ENCODE measurements around the gene CDK18.

Gene CDK18

DNA sequence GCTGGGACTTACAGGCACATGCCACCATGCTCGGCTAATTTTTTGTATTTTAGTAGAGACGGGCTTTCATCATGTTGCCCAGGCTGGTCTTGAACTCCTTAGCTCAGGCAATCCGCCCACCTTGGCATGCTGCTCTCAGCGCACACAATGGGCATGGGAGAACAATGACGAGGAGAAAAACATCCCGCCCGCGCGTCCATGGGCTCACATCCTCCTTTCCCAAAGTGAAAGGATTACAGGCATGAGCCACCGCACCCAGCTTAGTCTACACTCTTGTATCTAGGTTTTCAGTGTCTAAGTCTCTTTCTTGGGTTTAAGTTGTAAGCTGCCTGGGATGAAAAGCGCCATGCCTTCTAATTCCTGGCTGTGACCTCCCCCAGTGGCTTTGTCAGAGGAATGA, 37.9 kb downstream of the CDK18 start:
- no peak for DNase-seq

DNA sequence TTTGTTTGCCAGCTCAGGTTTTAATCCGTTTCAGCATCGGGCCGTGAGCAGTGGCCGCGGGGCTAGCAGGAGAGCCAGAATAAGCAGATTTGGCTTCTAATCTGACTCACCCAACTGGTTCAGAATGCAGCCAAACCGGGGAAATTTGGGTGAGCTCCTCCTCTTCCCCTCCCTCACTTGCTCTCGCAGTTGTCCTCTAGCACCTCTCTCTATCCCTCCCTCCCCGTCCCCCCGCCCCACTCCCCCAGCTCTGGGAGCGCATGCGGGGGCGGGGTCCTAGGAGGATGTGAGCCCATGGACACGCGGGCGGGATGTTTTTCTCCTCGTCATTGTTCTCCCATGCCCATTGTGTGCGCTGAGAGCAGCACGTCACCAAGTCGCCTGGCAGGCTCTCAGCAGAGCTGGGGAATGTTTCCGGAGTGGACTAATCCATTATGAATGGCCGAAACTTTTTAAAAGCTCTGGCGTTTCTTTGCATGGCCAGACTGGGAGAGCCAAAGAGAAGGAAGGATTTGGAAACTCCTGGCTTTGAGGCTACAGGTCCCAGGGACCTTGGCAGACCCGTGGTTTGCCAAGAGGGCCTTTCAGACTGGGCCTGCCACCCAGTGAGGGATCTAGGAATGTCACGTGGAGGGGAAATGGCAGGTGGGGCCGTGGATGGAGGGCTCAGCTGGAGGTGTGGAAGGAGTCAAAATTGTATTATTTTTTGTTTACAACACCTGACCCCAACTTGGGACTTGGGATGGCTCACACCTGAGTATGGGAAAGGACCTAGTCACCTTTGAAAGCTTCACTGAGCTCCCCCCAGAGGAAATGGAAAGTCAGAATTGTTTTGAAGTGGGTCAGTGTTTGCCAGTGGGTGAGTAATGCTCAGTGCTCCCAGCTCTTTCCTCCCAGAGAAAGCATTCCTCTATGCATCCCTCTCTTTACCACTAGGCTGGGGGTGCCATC, 39.2 kb downstream of the CDK18 start:
- DNase-seq = no peak

DNA sequence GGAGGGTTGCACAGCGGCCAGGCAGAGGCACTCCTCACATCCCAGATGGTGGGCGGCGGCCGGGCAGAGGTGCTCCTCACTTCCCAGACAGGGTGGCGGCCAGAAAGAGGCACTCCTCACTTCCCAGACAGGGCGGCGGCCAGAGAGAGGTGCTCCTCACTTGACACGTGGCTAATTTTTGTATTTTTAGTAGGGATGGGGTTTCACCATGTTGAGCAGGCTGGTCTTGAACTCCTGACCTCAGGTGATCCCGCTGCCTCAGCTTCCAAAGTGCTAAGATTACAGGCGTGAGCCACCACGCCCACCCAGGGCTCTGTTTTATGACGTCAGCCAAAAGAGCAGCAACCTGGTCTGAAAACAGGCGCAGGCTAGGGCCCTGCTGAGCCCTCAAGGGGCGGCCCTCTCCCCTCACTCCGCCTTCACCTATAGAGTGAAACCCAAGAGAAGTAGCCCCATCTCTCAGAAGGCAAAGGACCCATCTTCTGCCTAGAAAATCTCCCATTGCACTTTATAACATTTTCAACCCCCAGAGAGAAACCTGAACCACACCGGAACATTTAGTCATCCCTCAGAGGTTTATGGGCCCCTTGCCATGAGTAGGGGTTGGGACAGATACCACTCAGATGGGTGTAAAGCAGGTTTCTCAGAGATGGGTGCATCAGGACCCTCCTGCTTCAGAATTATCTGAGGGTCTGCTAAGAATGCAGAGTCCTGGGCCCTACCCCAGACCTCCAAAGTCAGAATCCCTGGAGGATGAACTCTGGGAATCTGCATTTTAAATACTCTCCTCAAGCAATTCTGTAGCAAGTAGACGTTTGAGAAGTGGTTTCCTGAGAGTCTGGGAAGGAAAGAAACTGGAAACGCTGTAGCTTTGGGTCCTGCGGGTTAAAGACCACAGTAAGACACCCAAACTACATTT, 40.8 kb downstream of the CDK18 start:
- DNase-seq = no peak

GRCh38 chr1:205545991-205546390, 41.5 kb downstream of the CDK18 start:
- no peak for DNase-seq

GRCh38 chr1:205546541-205546940, 42.1 kb downstream of the CDK18 start:
- DNase-seq = no peak

DNA sequence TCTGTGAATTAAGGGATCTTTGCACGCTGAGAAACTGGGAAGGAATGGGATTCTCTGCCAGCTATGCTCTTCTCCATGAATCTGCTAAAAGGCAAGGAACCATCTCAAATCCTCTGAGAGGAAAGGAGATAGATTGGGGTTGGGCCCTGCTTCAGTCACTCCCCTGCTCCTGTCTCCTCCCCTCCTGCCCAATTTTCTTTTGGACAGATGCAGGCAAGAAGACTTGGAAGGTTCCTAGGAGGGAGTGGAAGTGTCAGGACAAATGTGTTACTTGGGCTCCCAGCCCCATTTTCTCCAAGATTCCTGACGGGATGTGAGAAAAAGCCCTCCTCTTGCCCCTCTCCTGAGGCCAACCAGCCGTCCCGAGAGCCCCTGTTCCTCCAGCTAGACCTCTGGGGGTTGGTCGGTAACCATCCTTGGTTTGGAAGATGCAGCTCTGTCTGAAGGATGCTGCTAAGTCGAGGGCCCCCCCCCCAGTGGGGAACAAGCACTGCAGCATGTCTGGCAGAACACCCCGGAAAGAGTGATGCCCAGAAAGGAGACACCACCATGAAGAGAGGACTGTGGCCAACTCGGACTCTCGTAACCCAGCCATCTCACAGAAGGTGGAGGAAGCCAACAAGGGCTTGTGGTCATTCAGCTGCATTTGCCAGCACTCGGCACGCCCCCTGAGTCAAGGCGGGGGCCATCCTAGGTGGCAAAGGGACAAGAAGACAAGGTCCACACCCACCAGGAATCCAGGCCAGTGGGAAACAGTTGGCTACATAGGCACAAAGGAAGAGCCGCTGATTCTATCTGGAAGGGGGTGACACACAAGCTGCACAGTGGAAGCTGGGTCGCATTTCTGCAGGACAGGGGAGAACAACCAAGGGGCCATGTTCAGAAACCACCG, 43.7 kb downstream of the CDK18 start:
- DNase-seq = no peak

DNA sequence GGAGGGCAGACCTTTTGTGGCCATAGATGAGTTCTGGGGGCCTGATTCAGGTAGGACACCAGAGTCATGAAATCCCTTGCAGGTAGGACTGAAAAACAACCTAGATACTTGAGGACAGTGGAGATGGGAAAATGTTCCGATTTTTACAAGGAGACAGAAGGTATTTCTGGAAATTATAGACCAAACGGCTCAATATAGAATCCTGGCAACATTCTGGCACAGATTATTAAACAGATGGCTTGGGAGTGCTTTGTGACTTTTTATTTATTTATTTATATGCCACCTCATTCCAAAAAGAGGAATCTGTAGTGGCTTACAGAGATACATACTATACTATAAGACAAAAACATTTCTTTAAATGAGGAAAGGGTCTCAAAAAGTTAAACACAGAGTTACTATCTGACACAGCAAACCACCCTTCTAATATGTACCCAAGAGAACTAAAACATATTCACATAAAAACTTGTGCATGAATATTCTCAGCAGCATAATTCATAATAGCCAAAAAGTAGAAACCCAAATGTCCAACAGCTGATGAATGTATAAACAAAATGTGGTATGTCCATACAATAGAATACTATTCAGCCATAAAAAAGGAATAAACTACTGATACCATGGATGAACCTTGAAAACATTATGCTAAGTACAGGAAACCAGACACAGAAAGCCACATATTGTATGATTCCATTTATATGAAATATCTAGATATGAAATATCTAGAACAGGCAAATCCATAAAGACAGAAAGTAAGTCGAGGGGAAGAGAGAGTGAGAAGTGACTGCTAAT, 49.8 kb downstream of the CDK18 start:
- DNase-seq = no peak

GRCh38 chr1:205561501-205562203, 57.2 kb downstream of the CDK18 start:
- DNase-seq = no peak

GRCh38 chr1:205563927-205564441, 59.5 kb downstream of the CDK18 start:
- DNase-seq = no peak

DNA sequence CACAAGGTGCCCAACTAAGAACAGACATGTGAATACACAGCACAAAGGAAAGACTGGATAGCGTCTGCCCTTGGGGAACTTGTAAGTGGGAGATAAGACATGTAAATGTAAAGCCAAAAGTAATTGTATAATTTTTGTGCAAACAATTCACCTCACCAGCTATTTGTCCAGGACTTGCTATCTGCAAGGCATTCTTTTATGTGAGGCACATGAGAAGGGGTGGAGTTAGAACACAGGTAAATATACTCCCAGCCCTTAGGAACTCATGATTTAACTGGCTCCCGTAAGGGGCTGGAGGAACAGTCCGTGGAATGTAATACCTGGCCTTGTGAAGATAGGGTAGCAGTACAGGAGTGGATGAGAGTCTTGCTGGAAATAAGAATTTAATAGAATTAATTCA, 61.3 kb downstream of the CDK18 start:
- no peak for DNase-seq

GRCh38 chr1:205567716-205568115, 63.2 kb downstream of the CDK18 start:
- DNase-seq = no peak

GRCh38 chr1:205568135-205568468, 63.6 kb downstream of the CDK18 start:
- no peak for DNase-seq

DNA sequence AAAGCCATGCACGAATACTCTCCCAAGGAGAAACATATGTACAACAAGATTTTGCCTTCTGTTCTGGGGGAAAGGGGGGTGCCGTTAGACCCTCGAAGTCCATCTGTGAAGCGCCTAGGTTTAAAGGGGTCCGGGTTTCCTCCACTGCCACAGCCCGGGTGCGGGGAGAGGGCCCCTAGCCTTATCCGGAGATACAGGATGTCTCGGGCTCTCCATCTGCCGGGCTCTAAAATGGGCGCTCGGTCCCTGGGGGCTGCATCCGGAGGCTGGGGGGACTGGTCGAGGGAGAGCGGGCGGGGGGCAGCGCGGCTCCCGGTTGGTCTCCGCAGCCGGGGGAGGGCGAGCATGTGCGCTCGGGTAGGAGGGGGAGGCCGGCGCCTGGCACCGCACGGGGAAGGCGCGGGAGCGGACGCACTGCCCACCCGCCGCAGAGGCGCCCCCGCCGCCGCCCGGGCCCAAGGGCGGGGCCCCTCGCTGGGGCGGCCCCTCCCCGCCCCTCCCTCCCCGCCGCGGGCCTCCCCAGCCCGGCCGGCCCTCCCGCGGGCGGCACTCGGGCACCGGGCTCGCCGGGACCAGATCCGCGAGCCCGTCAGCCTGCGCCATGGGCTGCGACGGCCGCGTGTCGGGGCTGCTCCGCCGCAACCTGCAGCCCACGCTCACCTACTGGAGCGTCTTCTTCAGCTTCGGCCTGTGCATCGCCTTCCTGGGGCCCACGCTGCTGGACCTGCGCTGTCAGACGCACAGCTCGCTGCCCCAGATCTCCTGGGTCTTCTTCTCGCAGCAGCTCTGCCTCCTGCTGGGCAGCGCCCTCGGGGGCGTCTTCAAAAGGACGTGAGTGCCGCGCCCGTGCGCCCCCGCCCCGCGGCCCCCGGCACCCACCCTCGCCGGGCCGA, 64.2 kb downstream of the CDK18 start:
- peak; percentile 49 for DNase-seq

- DNase-seq = no peak
Observed at GRCh38 chr1:205569411-205570172, 65.1 kb downstream of the CDK18 start.

GRCh38 chr1:205570173-205570501, 65.7 kb downstream of the CDK18 start:
- no peak for DNase-seq

GRCh38 chr1:205570796-205571537, 66.5 kb downstream of the CDK18 start:
- DNase-seq = no peak

DNA sequence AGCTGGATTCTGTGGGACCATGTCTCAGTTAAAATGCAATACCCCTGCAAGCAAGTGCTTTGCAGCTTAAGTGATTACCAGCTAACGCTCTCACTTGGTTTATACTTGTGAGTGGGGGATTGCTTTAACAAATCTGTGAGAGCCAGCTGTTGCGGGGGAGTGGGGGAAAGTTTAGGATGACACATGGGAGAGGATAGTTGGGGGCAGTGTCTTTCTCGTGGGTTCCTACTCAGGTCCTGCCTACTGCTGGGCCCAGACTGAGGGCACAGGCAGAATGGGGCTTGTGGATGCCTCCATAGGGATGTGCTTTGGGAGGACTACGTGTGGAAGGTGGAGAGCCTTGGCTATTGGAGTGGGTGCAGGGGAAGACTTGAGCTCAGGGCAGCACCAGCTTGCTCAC, 67.3 kb downstream of the CDK18 start:
- no peak for DNase-seq

GRCh38 chr1:205572421-205572820, 68.0 kb downstream of the CDK18 start:
- no peak for DNase-seq
